Upper lobe of left lung (tissue), 4 donors: ENCODE data around the gene WDR6.

Experiments used
- EP300 ChIP-seq, 4 donors: sonication (generic); formaldehyde crosslinking; IDR thresholded peaks; one replicate each; pipeline ENCODE4 v1.5.1; 2017; ENCODE audit warnings: antibody characterized with exemption in 4 of 4, control low read depth in 2 of 4
- POLR2A ChIP-seq, 4 donors: fragments of 450-650 bp; IDR thresholded peaks; one replicate each; pipeline ENCODE4 v1.5.1; 2016 to 2017; ENCODE audit warnings: antibody characterized with exemption in 4 of 4, mild to moderate bottlenecking in 2 of 4
- POLR2AphosphoS5 ChIP-seq, 2 donors: sonication (generic); formaldehyde crosslinking; IDR thresholded peaks; one replicate each; pipeline ENCODE4 v1.5.1; 2017; ENCODE audit warnings: antibody characterized with exemption in 2 of 2
- TF ChIP-seq, protein P1 (sequence below), 6 experiments: fragments of 450-650 bp in 4 of 6; fragments of 200-600 bp in 2 of 6; sonication (generic) in 2 of 6; IDR thresholded peaks; one replicate each; pipeline ENCODE4 v1.5.1; 2016 to 2019; ENCODE audit warnings: antibody characterized with exemption in 6 of 6

DNA sequence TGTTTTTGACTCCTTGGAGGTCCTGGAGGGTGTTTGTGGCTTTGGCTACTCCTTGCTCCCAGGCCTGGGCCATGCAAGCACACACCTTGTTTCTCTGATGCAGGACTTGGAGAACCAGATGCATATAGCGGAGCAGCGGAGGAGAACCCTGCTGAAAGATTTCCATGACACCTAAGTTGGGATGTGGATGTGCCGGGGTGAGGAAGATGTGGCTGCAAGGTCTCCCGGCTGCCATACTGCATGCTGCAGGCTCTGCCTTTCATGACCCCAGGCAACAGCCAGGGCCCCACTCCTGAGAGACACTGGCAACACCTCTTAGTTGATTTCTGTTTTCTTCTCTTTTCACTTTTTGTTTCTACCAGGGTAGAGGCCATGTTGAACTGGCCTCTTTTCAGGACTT lies 24.1 kb upstream of the WDR6 start:
- TF ChIP-seq, protein P1, sequence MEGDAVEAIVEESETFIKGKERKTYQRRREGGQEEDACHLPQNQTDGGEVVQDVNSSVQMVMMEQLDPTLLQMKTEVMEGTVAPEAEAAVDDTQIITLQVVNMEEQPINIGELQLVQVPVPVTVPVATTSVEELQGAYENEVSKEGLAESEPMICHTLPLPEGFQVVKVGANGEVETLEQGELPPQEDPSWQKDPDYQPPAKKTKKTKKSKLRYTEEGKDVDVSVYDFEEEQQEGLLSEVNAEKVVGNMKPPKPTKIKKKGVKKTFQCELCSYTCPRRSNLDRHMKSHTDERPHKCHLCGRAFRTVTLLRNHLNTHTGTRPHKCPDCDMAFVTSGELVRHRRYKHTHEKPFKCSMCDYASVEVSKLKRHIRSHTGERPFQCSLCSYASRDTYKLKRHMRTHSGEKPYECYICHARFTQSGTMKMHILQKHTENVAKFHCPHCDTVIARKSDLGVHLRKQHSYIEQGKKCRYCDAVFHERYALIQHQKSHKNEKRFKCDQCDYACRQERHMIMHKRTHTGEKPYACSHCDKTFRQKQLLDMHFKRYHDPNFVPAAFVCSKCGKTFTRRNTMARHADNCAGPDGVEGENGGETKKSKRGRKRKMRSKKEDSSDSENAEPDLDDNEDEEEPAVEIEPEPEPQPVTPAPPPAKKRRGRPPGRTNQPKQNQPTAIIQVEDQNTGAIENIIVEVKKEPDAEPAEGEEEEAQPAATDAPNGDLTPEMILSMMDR (IDR thresholded peaks at IDR 0.05), result no peak
- TF ChIP-seq POLR2A (IDR thresholded peaks at IDR 0.05) (no peak), EP300 (IDR thresholded peaks at IDR 0.05) (no peak), POLR2AphosphoS5 (IDR thresholded peaks at IDR 0.05) (no peak)
